HepG2 (cell line): ENCODE measurements around the gene BCAM. TPM values are rescaled to one million over a fixed set of nuclear protein-coding genes. Genes with fewer than 3 reads are reported as not detected.

Experiments
- MXD1 ChIP-seq: sonication (generic); formaldehyde crosslinking; IDR thresholded peaks from 2 replicates; pipeline ENCODE4 v1.4.0; 2020; ENCODE audit warnings: mild to moderate bottlenecking, missing genetic modification reagents
- PAXIP1 ChIP-seq: sonication (generic); formaldehyde crosslinking; conservative IDR thresholded peaks from 2 replicates; pipeline ENCODE4 v1.4.0; 2020; ENCODE audit warnings: mild to moderate bottlenecking, missing genetic modification reagents, moderate library complexity
- SOX13 ChIP-seq, 3 experiments: fragments of 450-650 bp in 1 of 3; sonication (generic) in 1 of 3; formaldehyde crosslinking in 1 of 3; IDR thresholded peaks in 2 of 3; conservative IDR thresholded peaks in 1 of 3; 2 replicates each; pipeline versions ENCODE4 v1.5.0 to v1.6.1; 2016 to 2020; ENCODE audit warnings: antibody characterized with exemption in 1 of 3, mild to moderate bottlenecking in 1 of 3, missing compliant biosample characterization in 1 of 3, missing genetic modification reagents in 1 of 3, moderate library complexity in 1 of 3
- ZBTB10 ChIP-seq: sonication (generic); formaldehyde crosslinking; IDR thresholded peaks from 2 replicates; pipeline ENCODE4 v1.4.0; 2020; ENCODE audit warnings: missing genetic modification reagents, borderline replicate concordance
- ZMYM4 ChIP-seq: sonication (generic); formaldehyde crosslinking; IDR thresholded peaks from 2 replicates; pipeline ENCODE4 v1.8.1; 2023; ENCODE audit warnings: mild to moderate bottlenecking, missing genetic modification reagents
- ZNF235 ChIP-seq: sonication (generic); formaldehyde crosslinking; IDR thresholded peaks from 2 replicates; pipeline ENCODE4 v1.8.1; 2023; ENCODE audit warnings: mild to moderate bottlenecking, missing genetic modification reagents, borderline replicate concordance
- ZNF543 ChIP-seq: sonication (generic); formaldehyde crosslinking; IDR thresholded peaks from 2 replicates; pipeline ENCODE4 v1.4.0; 2020; ENCODE audit warnings: mild to moderate bottlenecking, missing genetic modification reagents
- ZNF609 ChIP-seq: sonication (generic); formaldehyde crosslinking; IDR thresholded peaks from 2 replicates; pipeline ENCODE4 v1.4.0; 2020; ENCODE audit warnings: mild to moderate bottlenecking, missing genetic modification reagents, borderline replicate concordance
- polyA plus RNA-seq, 8 experiments: library from polyadenylated mRNA; depleted of rRNA in 3 of 8; stranded (reverse) in 7 of 8; unstranded in 1 of 8; fragments of >200 nt; fragmentation: Illumina TruSeq in 4 of 8; extraction: Trizol in 4 of 8; gene quantifications; 2 replicates each; pipeline versions ENCODE4 v1.2.1 to v1.2.3, GENCODE V29; 2011 to 2016; ENCODE audit warnings: low read depth in 4 of 8, missing spikeins in 1 of 8, mixed read lengths in 1 of 8; ENCODE audit not compliant: insufficient read depth in 1 of 8
- total RNA-seq, 5 experiments: library from RNA; depleted of rRNA; stranded (reverse); fragments of >200 nt; fragmentation: Illumina TruSeq; extraction: Trizol; gene quantifications; 2 replicates each; pipeline ENCODE4 v1.2.3, GENCODE V29; 2016; ENCODE audit warnings: low read depth in 1 of 5

Gene BCAM
- total and polyA plus RNA-seq, 2 of the 13 experiments (the other 11 are each of a cell fraction or from before 2014, with no cell fraction given) = 51.2 to 62.7 TPM

- TF ChIP-seq ZNF609 (CRISPR knock-in tag) (peak; percentile 60; the same call in 1 of the 2 replicates), ZNF543 (peak; percentile 65; the same call in 1 of the 2 replicates), MXD1 (CRISPR knock-in tag) (peak; percentile 17; the same call in 1 of the 2 replicates), ZMYM4 (CRISPR knock-in tag) (peak; percentile 14; the same call in 1 of the 2 replicates), PAXIP1 (CRISPR knock-in tag) (peak; percentile 72), ZNF235 (CRISPR knock-in tag) (peak; percentile 70; the same call in 1 of the 2 replicates), ZBTB10 (CRISPR knock-in tag) (0 out of 2 replicates have a peak, but pooled peaks have one; percentile 3), SOX13 (IDR thresholded peaks at IDR 0.05) (no peak), SOX13 (CRISPR knock-in tag; conservative IDR thresholded peaks at IDR 0.05 in 1 of 2, IDR thresholded peaks at IDR 0.05 in 1 of 2) (0 out of 4 replicates have a peak, but pooled peaks of 1 of the 2 experiments have one; percentile 12)
Observed at GRCh38 chr19:44808463-44809371, at the start of gene BCAM (continued).
